NCI-H2227 (cell line): Measurements from ENCODE around the gene HES4.

Experiments used
- DNase-seq: peaks from one replicate; lab custom pipeline; 2025; ENCODE audit not compliant: unreplicated experiment; lab: John Stamatoyannopoulos, UW

The HES4 gene

DNA sequence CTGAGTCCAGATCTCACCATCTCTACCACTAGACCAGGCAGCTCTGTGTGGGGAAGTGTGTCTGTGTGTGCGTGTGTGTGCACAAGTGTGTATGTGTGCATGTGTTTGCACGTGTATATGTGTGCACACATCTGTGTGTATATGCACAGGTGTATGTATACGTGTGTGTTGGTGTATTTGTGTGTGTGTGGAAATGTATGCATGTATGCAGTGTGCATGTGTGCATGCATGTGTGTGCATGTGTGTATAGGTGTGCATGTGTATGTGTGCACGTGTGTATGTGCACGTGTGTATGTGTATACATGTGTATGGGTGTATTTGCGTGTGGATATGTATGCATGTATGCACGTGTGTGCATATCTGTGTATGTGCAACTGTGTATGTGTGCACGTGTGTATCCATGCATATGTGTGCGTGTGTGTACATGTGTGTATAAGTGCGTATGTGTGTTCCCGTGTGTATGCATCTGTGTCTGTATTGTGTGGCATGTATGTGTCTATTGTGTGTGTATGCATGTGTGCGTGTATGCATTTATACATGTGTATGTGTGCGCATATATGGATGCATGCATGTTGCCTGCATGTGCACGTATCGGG, 30.5 kb downstream of the HES4 start:
- DNase-seq, result no peak

DNA sequence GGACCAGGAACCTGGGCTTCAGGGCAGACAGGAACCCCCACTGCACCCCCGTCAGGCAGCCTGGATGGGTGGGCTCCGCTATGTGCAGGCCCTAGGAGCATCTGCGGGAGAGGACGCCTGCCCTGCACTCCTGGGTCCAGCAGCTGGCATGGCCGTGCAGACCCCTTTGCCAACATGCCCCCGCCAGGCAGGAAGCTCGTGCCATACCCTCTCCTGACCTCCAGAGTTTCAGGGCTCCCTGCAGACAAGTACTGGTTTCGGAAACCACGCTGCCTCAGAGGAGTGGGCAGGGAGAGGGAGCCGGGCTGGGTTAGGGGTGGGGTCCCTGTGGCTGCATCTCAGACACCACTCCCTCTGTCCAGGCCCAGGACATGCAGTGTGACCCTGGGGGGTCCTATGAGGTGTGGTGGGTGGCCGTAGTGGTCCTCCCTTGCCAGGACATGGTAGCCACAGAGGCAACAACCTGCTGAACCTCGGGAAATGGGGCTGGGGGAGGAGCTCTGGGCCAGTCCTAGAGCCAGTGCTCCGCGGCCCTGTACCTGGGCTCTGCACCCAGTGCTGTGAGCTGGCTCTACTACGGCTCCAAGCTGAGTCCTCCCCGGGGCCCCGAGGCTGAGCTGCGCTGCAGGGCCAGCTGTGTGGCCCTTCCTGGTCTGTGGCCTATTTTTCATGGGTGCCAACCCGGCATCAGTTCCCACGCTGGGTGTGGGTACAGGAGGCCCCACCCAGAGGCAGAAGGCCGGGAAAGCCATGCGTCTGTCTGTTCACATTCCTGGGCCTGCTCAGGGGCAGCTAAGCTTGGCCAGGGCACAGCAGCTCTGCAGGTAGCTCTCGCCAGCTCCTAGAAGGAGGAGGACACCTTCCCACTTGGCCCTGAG, 32.2 kb downstream of the HES4 start:
- DNase-seq, result no peak

DNA sequence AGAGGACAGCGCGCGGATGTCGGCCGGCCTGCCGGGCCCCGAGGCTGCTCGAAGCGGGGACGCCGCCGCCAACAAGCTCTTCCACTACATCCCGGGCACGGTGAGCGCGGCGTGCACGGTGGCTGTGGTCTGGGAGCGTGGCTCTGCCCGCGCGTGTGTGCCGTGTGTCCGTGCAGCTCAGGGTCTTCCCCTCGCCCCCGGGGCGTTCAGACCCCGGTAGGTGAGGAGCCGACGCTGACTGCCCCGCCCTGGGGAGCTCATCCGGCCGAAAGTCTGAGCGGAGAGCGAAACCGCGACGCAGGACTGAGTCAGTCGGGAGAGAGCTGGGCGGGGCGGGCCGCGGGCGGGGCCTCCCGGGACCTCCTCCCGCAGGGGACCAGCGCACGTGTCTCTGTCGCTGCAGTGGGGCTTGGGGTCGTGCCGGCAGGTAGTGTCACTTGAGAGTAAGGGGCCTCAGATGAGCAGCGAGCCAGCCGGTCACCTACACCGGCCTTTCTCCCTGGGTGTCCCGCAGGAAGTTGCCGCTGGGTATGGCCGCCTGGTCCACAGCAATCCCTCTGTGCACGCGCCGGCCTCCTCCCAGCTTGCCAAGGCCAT, 33.1 kb downstream of the HES4 start:
- DNase-seq, result peak; percentile 38

DNA sequence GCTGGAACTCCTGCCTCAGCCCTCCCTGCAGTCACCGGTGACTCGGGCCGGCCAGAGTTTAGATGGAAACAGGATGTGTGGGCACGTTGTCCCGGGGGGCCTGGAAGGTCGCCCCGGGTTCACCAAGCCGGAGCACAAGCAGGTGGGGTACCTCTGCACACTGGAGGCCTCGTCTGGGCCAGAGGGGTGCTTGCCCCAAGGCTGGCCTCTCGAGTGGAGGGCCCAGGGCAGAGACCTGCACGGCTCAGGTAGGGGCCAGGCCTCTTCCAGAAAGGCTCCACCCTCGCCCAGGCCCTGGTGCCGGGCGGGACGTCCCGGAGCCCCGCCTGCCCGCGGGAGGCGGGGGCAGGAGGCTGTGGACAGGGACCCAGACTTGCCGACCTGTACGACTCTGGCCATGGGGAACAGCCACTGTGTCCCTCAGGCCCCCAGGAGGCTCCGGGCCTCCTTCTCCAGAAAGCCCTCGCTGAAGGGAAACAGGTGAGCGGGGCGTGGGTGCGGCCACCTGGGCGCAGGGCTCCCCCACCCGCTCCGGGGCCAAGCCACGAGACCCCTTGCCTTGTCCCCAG, 33.7 kb downstream of the HES4 start, which contains the start of gene PLEKHN1:
TSS of gene PLEKHN1 (plus strand) at position 348 of the 569 bp plus-strand sequence. CDS start at position 398, 50 bp downstream.
- no peak for DNase-seq

DNA sequence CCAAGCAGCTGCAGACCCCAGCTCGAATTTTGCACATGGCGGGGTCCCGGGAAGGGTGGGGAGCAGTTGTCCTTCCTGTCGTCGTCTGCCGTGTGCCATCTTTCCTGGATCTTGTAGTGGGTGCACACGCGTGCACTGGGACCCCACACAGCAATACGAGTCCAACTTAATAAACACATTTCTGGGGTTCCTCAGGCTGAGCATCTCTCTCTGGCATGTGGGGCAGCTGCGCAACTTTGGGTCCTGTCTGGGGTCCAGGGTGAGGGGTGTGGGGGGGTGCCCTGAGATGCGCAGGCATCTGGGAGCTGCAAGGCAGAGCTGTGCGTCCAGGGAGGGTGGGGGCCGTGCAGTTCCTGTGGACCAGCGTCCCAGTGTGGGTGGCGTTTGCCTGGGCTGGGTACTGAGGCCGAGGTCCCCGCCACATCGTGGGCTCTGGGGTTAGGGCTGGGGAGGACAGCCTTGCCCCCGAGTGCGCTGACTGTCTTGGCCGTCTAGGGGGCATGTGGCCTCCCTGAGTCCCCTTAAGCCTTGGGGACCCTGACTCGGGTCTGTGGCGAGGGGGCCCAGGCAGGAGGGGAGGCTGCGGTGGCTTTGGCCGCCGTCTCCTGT, 34.3 kb downstream of the HES4 start:
- no peak for DNase-seq

DNA sequence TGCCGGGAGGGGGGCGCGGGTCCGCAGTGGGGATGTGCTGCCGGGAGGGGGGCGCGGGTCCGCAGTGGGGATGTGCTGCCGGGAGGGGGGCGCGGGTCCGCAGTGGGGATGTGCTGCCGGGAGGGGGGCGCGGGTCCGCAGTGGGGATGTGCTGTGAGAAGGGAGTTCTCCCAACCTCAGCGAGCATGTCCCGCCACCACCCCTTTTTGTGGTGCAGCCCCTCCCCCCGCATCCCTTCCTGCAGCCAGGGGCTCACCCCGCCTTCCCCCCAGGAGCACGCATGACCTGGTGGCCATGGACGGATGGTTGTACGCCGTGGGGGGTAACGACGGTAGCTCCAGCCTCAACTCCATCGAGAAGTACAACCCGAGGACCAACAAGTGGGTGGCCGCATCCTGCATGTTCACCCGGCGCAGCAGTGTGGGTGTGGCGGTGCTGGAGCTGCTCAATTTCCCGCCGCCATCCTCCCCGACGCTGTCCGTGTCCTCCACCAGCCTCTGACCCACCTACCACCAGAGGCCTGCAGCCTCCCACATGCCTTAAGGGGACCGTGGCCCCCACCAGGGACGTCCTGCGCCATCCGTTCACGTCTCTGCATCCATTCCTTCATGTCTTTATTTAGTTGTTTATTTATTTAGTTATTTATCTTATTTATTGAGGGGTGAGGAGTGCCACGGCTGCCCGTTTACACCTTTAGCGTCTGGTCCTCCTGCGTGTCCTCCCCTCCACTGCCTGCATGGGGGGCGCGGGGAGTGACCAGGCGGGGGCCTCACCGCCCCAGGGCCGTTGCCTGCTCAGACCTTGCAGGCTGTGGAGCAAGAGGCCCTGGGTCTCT, 35.0 kb downstream of the HES4 start:
- no peak for DNase-seq

DNA sequence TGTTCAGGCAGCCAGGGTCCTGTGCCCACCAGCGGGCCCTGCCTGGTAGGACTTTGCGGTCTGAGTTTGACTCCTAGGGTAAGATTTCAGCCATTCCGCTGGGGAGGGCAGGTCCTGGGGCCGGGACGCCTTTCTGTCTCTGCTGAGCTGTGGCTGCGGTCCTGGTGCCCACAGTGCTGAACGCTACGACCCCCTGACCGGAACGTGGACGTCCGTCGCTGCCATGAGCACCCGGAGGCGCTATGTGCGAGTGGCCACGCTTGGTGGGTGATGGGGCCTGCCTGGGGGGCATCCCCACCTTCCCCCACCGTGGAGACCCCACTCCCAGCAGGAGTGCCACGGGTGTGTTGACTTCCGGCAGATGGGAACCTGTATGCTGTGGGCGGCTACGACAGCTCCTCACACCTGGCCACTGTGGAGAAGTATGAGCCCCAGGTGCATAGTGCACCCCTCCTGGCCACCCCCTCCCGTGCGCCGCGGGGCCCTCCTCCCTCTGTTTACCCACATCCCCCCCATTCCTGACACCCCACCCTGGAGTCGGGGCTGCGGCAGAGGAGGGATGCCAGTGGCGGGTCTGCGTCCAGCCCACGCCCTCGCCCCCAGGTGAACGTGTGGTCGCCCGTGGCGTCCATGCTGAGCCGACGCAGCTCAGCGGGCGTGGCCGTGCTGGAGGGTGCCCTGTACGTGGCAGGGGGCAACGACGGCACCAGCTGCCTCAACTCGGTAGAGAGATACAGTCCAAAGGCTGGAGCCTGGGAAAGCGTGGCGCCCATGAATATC, 36.0 kb downstream of the HES4 start:
- DNase-seq, result no peak

DNA sequence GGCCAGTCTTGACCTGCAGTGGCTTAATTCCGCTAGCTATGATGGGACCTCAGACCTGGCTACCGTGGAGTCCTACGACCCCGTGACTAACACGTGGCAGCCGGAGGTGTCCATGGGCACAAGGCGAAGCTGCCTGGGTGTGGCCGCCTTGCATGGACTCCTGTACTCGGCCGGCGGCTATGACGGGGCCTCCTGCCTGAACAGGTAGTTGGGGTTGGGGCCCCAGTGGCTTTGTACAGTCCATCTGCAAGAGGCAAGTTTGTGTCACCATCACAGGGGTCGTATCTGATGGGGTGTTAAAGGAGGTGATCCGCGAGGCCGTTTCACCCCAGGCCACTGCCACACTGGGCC, 36.6 kb downstream of the HES4 start:
- no peak for DNase-seq

DNA sequence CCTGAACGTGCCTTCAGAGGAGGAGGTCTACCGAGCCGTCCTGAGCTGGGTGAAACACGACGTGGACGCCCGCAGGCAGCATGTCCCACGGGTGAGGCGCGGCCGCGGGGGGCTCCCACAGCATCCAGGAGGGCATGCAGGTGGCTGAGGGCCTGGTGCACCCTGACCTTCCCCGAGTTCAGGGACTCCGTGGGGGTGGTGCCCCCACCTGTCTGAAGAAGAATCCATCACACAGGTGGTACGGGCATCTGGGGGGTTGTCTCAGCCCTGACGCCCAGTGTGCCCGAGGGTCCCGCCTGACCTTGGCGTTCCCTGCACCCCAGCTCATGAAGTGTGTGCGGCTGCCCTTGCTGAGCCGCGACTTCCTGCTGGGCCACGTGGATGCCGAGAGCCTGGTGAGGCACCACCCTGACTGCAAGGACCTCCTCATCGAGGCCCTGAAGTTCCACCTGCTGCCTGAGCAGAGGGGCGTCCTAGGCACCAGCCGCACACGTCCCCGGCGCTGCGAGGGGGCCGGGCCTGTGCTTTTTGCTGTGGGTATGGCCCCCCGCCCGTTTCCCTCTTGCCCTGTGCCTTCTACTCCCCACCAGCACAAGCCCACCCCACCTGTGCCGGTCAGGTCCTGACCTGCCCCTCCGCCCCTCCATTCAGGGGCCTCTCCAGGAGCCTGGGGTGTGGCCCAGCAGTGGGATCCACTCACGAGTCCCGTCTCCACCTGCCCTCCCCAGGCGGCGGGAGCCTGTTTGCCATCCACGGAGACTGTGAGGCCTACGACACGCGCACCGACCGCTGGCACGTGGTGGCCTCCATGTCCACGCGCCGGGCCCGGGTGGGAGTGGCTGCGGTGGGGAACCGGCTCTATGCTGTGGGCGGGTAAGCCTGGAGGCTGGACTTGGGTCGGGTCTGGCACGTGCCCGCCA, 37.3 kb downstream of the HES4 start:
- DNase-seq, result no peak

DNA sequence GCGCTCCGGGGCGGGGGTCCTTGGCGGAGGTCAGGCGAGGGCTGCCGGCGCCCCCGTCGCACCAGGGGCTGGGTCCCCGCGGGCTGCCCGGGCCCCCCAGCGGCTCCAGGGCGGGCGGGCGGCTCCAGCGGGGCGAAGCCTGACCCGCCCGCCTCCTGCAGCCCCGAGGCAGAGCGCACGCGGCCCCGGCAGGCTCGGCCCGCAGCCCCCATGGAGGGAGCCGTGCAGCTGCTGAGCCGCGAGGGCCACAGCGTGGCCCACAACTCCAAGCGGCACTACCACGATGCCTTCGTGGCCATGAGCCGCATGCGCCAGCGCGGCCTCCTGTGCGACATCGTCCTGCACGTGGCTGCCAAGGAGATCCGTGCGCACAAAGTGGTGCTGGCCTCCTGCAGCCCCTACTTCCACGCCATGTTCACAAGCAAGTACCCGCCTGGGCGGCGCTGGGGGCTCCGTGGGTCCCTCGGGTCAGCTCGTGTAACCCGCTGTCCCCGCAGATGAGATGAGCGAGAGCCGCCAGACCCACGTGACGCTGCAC, 38.7 kb downstream of the HES4 start:
- no peak for DNase-seq

DNA sequence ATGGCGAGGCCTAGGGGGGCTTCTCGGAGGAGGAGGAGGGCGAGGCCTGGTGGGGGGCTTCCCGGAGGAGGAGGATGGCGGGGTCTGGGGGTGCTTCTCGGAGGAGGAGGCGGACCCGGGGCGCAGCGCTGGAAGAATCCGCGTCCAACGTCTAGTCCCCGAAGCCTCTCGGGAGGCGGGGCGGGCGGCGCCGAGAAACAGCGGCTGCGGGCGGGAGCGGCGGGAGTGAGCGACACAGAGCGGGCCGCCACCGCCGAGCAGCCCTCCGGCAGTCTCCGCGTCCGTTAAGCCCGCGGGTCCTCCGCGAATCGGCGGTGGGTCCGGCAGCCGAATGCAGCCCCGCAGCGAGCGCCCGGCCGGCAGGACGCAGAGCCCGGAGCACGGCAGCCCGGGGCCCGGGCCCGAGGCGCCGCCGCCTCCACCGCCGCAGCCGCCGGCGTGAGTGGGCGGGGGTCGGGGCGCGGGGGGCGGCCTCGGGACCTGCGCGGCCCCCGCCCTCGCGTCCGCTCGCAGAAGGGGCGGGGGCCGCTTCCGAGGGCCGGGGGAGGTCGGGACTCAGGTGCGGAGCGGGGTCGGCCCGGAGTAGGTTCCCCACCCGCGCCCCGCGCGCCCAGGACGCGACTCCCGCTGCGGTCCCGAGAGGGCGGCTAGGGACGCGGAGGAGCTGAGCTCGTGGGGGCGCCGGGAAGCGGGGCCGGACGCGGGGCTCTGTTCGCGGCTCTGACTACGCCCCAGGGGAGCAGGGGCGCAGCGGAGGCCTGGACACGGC, 39.4 kb downstream of the HES4 start, which contains the start of gene KLHL17:
TSS of gene KLHL17 (plus strand) at position 222 of the 769 bp plus-strand sequence. CDS start at position 332, 110 bp downstream.
- DNase-seq, result peak; percentile 75

DNA sequence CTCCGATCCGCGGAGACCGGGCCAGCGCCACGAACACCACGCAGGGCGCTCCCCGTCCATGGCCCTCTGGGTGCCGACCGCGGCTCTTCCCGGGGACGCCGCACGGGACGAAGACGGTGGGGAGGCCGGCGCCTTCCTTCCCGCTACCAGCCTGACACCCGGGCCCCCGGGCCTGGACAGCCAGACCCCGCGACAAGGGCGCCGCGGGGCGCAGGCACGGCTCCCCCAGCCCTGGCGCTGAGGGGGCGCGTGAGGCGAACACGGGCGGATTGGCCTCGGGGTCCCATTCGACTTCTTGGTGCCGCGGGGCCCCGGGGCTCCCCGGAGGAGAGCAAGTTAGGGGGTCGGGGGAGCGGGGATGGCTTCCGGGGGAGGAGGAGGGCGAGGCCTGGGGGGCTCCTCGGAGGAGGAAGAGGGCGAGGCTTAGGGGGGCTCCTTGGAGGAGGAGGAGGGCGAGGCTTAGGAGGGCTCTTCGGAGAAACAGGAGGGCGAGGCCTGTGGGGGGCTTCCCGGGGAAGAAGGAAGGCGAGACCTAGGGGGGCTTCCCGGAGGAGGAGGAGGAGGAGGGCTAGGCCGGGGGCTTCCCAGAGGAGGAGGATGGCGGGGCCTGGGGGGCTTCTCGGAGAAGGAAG, 40.0 kb downstream of the HES4 start:
- DNase-seq, result no peak

DNA sequence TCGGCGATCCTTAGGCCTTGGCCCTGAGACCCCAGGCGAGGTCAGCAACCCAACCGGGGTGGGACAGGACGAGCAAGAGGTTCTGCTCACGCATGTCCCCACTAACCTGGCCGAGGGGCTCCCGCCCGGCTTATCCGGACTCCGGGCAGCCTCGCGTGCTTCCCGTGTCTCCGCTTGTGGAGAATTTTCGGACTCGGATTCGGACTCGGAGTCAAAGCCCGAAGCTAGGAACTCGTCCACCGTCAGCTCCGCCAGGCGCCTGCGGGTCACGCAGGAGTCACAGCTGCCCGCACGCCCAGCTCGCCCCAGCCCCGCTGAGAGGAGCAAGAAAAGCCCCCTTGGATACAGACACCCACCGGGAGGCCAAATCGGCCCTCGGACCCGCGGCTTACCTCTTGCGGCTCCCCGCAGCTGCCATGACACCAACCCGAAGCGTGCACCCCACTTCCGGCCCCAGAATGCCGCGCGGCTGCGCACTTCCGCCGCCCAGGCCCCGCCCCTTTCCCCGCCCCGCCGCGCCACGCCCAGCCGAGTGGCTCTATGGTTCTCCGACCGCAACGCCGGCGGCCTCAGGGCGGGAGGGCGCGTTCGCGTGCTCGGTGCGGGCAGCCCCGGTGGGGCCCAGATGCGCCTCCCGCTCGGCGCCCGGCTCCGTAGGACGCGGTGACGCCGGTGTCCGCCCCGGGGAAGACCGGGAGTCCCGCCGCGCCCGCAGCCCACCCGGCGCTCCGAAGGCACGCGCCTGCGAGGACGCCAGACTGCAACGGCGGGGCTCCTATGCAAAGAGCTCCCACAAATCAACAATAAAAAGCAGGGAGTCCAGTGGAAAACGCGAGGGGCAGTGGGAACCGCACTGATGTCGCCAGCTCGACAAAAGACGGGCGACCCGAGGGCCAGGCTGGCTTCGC, 40.8 kb downstream of the HES4 start, which contains the start of gene NOC2L:
TSS of gene NOC2L (minus strand) at position 434 of the 908 bp plus-strand sequence. CDS start at position 418, 16 bp downstream.
- DNase-seq, result peak; percentile 93

DNA sequence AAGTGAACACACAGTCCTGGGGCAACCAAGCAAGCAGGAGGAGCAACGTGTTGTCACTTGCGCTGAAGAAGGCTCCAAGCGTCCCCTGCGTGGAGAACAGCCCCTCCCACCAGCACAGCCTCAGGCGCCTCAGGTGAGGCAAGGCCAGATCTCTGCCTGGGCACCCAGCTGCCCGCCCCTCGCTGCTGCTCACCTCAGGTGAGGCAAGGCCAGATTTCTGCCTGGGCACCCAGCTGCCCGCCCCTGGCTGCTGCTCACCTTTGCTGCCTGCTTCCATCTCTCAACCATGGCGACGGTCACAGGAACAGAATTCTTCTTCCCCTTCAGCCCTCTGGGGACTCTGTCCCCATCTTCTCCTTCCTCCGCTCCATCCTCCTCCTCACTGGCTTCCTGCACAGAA, 43.3 kb downstream of the HES4 start:
- DNase-seq, result no peak

DNA sequence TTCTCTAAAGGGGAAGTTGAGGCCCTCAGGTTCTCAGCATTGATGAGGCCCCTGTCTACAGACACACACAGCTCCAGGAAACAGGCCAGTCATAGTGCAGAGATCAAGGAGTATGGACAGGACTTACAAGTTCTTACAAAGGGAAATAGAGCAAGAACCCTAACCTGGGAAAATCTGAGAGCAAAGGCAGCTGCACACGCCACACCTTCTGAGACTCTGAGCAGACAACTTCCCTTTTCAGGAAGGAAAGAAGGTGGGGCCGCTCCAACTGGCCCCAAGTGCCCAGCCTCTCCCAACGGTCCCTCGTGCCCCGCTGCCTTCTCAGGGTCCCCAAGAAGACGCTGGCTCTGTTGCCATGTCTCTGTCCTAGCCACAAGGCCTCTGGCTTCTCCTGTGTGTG, 44.4 kb downstream of the HES4 start:
- no peak for DNase-seq

DNA sequence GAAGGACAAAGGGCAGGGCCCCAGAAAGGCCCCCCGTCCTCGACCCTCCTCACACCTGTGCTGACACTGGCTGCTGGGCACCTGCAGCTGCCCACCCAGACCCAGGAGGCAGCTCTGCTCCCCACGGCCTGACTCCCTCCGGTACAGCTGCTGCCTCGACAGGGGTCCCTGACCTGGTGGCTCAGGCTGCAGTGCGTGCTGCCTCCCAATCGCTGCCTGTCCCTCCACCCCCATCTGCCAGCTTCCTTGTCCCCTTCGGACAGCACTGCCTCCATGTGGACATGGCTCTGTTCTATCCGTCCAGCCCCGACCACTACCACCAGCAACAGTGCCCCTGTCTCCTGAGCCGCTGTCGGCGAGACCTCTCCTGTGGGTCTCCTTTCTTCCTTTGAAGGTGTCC, 45.0 kb downstream of the HES4 start:
- DNase-seq, result no peak
